GM12892 (cell line): ENCODE data around the gene CNN3.

Experiments used
- POLR2A ChIP-seq: IDR thresholded peaks from 2 replicates; pipeline ENCODE4 v1.6.1; 2011; ENCODE audit warnings: low read depth, low read length, control low read depth
- POLR2AphosphoS5 ChIP-seq: IDR thresholded peaks from 2 replicates; pipeline ENCODE4 v1.6.1; 2011; ENCODE audit warnings: low read depth, low read length, control low read depth
- TAF1 ChIP-seq: IDR thresholded peaks from 2 replicates; pipeline ENCODE4 v1.6.1; 2011; ENCODE audit warnings: low read depth, mild to moderate bottlenecking, control low read depth, low read length, borderline replicate concordance

GRCh38 chr1:94892604-94893254, 34.2 kb downstream of the CNN3 start:
- no peak for TF ChIP-seq POLR2A
- TF ChIP-seq TAF1, result no peak
- TF ChIP-seq POLR2AphosphoS5, result no peak
